HuH-7.5 (cell line): ENCODE data around the gene CD300LG.
A peak's percentile ranks its signal among the peaks of the same experiment; 100 is the strongest.

Experiments used
- DNase-seq: peaks from one replicate; pipeline ENCODE4 v3.0.0; 2011; ENCODE audit warnings: low spot score

The CD300LG gene

DNA sequence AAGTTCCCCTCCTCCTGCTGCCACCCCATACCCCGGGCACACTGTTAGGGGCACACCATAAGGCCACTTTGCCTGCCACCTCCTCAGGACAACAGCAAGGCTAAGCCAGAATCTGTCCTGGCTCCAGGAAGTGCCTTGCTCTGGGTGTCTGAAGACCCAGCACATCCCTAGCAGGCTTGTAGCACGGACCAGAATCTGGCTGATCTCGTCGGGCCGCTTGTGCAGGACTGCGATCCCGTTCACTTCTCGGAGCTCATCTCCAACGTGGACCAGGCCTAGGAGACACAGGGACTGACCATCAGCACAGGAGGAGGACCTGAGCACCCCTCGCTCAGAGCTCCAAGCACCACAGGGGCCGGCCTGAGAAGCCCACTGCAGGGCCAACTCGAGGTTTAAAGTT lies 21.4 kb upstream of the CD300LG start:
- no peak for DNase-seq

- no peak for DNase-seq
These were observed 20.8 kb upstream of the CD300LG start for GRCh38 chr17:43826206-43826605.

- DNase-seq: no peak
These were observed 19.4 kb upstream of the CD300LG start for GRCh38 chr17:43827596-43827995.

GRCh38 chr17:43829738-43830137 lies 17.2 kb upstream of the CD300LG start:
- no peak for DNase-seq

GRCh38 chr17:43830510-43831140 lies 16.4 kb upstream of the CD300LG start:
- DNase-seq: no peak

- DNase-seq: no peak
These were observed 15.3 kb upstream of the CD300LG start for GRCh38 chr17:43831633-43832032.

- DNase-seq: peak; percentile 67
These were observed 14.6 kb upstream of the CD300LG start for GRCh38 chr17:43832168-43832975.

GRCh38 chr17:43832976-43833829 lies 13.8 kb upstream of the CD300LG start, which contains the start of gene MPP3:
TSS of gene MPP3 (minus strand) at chr17:43833146. CDS start at chr17:43831906, 1,240 bp downstream.
- peak; percentile 77 for DNase-seq

DNA sequence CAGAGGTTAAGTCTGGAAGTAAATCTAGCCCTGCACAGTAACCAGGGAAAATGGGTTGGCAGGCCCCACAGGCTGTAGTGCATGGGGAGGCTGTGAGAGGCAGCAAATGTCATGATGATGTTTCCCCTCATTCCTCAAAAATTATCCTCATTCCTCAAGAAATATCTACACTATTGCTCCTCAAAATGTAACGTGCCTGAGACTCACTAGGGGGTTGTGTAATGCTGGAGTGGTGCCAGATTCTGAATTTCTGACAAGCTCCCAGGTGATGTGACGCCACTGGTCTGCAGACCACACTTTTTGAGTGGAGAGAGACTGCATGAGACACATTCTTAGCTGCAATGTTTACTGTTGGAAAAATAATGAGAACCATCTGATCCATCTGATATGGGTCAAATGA lies 12.9 kb upstream of the CD300LG start:
- DNase-seq: no peak

- DNase-seq: peak; percentile 46
These were observed 7.3 kb upstream of the CD300LG start for GRCh38 chr17:43839670-43840108.

DNA sequence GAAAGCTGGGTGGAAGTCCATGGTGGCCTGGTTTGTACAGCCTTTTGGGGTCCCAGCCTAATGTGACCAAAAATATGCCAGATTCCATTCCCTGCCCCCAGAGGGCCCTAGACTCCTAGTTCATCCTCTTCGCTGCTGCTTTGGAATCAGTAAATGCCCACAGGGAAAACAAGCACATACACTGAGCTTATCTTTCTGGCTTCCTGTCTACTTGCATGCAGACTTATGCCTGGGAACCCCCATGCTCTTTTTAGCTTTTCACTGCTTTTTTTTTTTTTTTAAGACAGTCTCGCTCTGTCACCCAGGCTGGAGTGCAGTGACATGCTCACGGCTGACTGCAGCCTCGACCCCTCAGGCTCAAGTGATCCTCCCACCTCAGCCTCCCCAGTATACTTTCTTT lies 6.2 kb upstream of the CD300LG start:
- peak; percentile 51 for DNase-seq

DNA sequence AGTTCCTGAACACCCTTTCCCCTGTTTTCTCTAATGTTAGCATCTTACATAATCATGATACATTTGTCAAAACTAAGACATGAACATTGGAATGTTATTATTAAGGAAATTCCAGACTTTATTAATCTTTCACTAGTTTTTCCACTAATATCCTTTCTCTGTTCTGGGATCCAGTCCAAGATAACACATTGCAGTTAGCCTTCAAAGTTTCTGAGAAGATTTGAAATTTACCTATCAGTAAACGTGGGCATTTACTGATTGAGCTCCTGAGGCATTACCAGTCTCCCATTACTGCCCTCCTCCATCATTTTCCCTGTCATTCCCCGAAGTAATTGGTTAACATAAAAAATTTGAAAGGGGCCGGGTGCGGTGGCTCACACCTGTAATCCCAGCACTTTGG lies 5.7 kb upstream of the CD300LG start:
- DNase-seq: no peak

- DNase-seq: peak; percentile 48
These were observed 4.6 kb upstream of the CD300LG start for GRCh38 chr17:43842091-43842974.

GRCh38 chr17:43842975-43843325 lies 4.0 kb upstream of the CD300LG start:
- DNase-seq: no peak

DNA sequence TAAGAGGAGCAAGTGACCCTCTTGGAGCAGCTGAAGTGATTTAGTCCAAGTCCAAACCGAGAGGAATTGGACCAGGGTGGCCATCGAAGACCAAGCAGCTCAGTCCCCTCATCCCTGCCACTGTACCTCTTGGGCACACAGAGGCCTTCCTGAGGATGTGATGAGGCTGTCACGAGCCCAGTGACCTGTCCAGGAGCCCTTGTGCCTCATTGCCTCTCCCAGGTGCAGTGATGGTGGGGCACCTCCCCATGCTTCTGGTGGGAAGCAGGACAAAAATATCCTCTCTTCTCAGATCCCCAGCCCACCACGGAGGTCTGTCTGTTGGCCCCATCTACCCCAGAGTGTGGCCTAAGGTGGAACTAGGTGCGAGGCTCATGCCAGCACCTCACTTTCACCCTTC lies 2.7 kb upstream of the CD300LG start:
- no peak for DNase-seq

DNA sequence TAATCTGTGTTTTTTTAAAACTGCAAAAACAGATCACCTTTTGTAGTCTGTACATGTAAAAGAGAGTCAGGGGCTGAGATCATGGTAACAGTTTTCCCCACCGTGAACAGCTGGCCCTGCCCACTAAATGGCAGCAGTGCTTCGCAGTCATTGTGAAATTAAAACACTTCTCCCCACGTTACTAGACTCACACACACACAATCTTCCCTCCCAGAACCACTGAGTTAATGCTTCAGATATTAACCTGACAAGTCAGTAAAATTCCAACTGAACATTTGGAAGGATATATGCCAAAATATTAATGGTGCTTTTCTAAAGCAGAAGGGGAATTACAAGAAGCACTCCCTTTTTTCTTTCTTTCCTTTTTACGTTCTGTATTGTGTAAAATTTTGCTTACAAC lies 1.2 kb upstream of the CD300LG start:
- no peak for DNase-seq

- peak; percentile 87 for DNase-seq
These were observed 709 bp upstream of the CD300LG start for GRCh38 chr17:43846221-43846712.

- DNase-seq: no peak
These were observed 1.6 kb downstream of the CD300LG start for GRCh38 chr17:43848601-43849000.

DNA sequence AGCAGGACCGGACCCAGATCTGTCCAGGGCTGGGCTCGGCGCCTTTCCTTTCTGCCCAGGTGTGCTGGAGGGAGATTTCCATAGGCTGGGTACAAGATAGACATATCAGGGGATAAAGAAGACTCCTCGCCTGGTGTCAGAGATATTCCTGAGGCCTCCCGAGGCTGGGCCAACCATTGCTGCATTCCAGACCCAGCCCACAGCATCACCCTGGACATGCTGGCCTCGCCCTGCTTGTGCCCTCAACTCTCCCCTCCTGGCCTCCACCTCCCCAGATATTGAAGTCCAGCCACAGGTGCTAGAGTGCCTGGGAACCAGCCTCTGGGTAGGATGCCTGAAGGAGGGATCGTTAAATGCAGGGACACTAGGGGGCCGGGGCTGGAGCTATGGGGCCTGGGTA lies 2.1 kb downstream of the CD300LG start:
- DNase-seq: no peak

GRCh38 chr17:43852571-43852970 lies 5.6 kb downstream of the CD300LG start:
- DNase-seq: no peak

GRCh38 chr17:43853546-43853945 lies 6.6 kb downstream of the CD300LG start:
- DNase-seq: no peak
